PC-3 (cell line): ENCODE results near the gene RUFY3. TPM values are rescaled to one million over a fixed set of nuclear protein-coding genes. Genes with fewer than 3 reads are reported as not detected.

ENCODE experiments used
- ATAC-seq: fragments of 200-7000 bp; cut with Tn5 transposase; 2 replicates; pipeline ENCODE4 v1.9.1; 2020; ENCODE audit warnings: mild to moderate bottlenecking, moderate library complexity
- BruUV-seq: library from RNA; stranded (reverse); fragments of 400-500 nt; replicated peaks from 2 replicates; lab custom pipeline; 2021; lab: Mats Ljungman, UMichigan
- CTCF ChIA-PET: fragments of 300-600 bp; sonication (Branson Sonifier 250); formaldehyde crosslinking; loops from one replicate; lab custom pipeline; 2022; ENCODE audit warnings: antibody characterized with exemption; lab: Charles Lee
- POLR2A ChIA-PET: fragments of 300-600 bp; sonication (Branson Sonifier 250); formaldehyde crosslinking; loops from one replicate; lab custom pipeline; 2022; ENCODE audit warnings: antibody characterized with exemption; ENCODE audit not compliant: unreplicated experiment; lab: Charles Lee
- DNase-seq: peaks from one replicate; pipeline ENCODE4 v3.0.0-alpha.2; 2015
- H2AFZ ChIP-seq: fragments of 300-600 bp; sonication (generic); 2 replicates; pipeline ENCODE4 v1.6.0; 2016; ENCODE audit warnings: antibody characterized with exemption, low read length
- H3F3A ChIP-seq: fragments of 300-600 bp; sonication (generic); one replicate; pipeline ENCODE4 v1.6.0; 2017; ENCODE audit warnings: antibody characterized with exemption, low read length, control low read depth, mild to moderate bottlenecking; ENCODE audit not compliant: unreplicated experiment
- H3K27ac ChIP-seq: fragments of 300-600 bp; sonication (generic); 2 replicates; pipeline ENCODE4 v1.5.1; 2016; ENCODE audit warnings: mild to moderate bottlenecking, low read length
- H3K27me3 ChIP-seq: fragments of 300-600 bp; sonication (generic); 2 replicates; pipeline ENCODE4 v1.6.1; 2016; ENCODE audit warnings: low read length, mixed read lengths
- H3K36me3 ChIP-seq: fragments of 300-600 bp; sonication (generic); 2 replicates; pipeline ENCODE4 v1.6.1; 2016; ENCODE audit warnings: low read depth, mixed run types, low read length, mixed read lengths
- H3K4me1 ChIP-seq: fragments of 300-600 bp; sonication (generic); 2 replicates; pipeline ENCODE4 v1.5.1; 2016; ENCODE audit warnings: low read length; ENCODE audit not compliant: insufficient read depth
- H3K4me2 ChIP-seq: fragments of 300-600 bp; sonication (generic); 2 replicates; pipeline ENCODE4 v1.6.0; 2016; ENCODE audit warnings: low read length
- H3K4me3 ChIP-seq: fragments of 300-600 bp; sonication (generic); 2 replicates; pipeline ENCODE4 v1.5.1; 2016; ENCODE audit warnings: mild to moderate bottlenecking, low read length, mixed read lengths
- H3K79me2 ChIP-seq: fragments of 300-600 bp; sonication (generic); 2 replicates; pipeline ENCODE4 v1.6.1; 2017; ENCODE audit warnings: low read length, mixed read lengths
- H3K9ac ChIP-seq: fragments of 300-600 bp; sonication (generic); 2 replicates; pipeline ENCODE4 v1.6.0; 2016; ENCODE audit warnings: mild to moderate bottlenecking, low read length
- H3K9me2 ChIP-seq: fragments of 300-600 bp; sonication (generic); replicated peaks from 2 replicates; pipeline ENCODE4 v1.6.1; 2016; ENCODE audit warnings: mixed run types, low read length, mixed read lengths
- H3K9me3 ChIP-seq: fragments of 300-600 bp; sonication (generic); 2 replicates; pipeline ENCODE4 v1.6.1; 2016; ENCODE audit warnings: low read length, mixed read lengths
- H4K20me1 ChIP-seq: fragments of 300-600 bp; sonication (generic); 2 replicates; pipeline ENCODE4 v1.6.1; 2016; ENCODE audit warnings: low read length, mixed read lengths
- EZH2 ChIP-seq: fragments of 300-600 bp; sonication (generic); IDR thresholded peaks from one replicate; pipeline ENCODE4 v1.6.1; 2017; ENCODE audit warnings: antibody characterized with exemption, mild to moderate bottlenecking, low read length; ENCODE audit not compliant: unreplicated experiment
- EZH2phosphoT487 ChIP-seq: fragments of 300-600 bp; sonication (generic); IDR thresholded peaks from 2 replicates; pipeline ENCODE4 v1.6.1; 2018; ENCODE audit warnings: mild to moderate bottlenecking, antibody characterized with exemption, low read length, borderline replicate concordance
- intact Hi-C: fragments of 100-400 bp; cut with micrococcal nuclease; formaldehyde crosslinking; loops from 2 replicates; pipeline ENCODE4 v1.9.0; 2023
- total RNA-seq: library from RNA; depleted of rRNA; stranded (reverse); fragments of >200 nt; gene quantifications from 2 replicates; pipeline ENCODE4 v1.2.3, GENCODE V29; 2014
- TF ChIP-seq, protein P1 (sequence below): fragments of 300-600 bp; sonication (generic); conservative IDR thresholded peaks from 2 replicates; pipeline ENCODE4 v1.5.1; 2017; ENCODE audit warnings: antibody characterized with exemption, low read depth, mild to moderate bottlenecking, low read length

Gene RUFY3
- total RNA-seq, 1 experiment from 2014 or later = 25.6 TPM

DNA sequence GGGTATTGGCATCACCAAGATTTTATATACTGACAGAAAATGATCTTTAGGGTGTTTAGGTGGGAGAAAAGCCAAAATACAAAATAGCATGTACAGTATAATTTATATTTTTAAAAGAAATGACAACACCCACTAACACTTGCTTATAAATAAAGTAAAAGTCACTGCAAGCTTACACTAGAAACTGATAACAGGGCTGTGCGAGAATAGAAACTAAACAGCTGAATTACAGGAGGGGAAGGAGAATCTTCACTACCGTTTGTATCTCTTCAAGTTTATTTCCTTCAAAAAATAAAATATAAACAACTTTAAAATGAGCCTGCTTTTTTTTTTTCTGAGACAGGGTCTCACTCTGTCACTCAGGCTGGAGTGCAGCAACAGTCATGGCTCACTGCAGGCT lies 95.1 kb downstream of the RUFY3 start:
- ATAC-seq (no peak), DNase-seq (no peak)
- no peak overlapping the region for H3K9ac ChIP-seq
- no peaks in the 10 kb centered on the region for H3K4me1 ChIP-seq
- no peak overlapping the region for H3K4me2 ChIP-seq
- no TSS peak for BruUV-seq
- H3K36me3 ChIP-seq = peaks cover 26% of the 10 kb centered on the region
- CTCF ChIA-PET = no interaction called here
- no peak overlapping the region for H2AFZ ChIP-seq
- no peaks in the 10 kb centered on the region for H3K27me3 ChIP-seq
- no peaks in the 10 kb centered on the region for H3K9me3 ChIP-seq
- TF ChIP-seq EZH2phosphoT487 (no peak), EZH2 (no peak)
- TF ChIP-seq, protein P1, sequence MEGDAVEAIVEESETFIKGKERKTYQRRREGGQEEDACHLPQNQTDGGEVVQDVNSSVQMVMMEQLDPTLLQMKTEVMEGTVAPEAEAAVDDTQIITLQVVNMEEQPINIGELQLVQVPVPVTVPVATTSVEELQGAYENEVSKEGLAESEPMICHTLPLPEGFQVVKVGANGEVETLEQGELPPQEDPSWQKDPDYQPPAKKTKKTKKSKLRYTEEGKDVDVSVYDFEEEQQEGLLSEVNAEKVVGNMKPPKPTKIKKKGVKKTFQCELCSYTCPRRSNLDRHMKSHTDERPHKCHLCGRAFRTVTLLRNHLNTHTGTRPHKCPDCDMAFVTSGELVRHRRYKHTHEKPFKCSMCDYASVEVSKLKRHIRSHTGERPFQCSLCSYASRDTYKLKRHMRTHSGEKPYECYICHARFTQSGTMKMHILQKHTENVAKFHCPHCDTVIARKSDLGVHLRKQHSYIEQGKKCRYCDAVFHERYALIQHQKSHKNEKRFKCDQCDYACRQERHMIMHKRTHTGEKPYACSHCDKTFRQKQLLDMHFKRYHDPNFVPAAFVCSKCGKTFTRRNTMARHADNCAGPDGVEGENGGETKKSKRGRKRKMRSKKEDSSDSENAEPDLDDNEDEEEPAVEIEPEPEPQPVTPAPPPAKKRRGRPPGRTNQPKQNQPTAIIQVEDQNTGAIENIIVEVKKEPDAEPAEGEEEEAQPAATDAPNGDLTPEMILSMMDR = no peak
- H3K4me3 ChIP-seq = no peak overlapping the region
- H3K79me2 ChIP-seq = no peaks in the 10 kb centered on the region
- POLR2A ChIA-PET = no interaction called here
- H3F3A ChIP-seq = peaks cover 4% of the 10 kb centered on the region
- intact Hi-C loops = no loop called here
- no peaks in the 10 kb centered on the region for H4K20me1 ChIP-seq
- no peak overlapping the region for H3K27ac ChIP-seq
- H3K9me2 ChIP-seq = no peaks in the 10 kb centered on the region

DNA sequence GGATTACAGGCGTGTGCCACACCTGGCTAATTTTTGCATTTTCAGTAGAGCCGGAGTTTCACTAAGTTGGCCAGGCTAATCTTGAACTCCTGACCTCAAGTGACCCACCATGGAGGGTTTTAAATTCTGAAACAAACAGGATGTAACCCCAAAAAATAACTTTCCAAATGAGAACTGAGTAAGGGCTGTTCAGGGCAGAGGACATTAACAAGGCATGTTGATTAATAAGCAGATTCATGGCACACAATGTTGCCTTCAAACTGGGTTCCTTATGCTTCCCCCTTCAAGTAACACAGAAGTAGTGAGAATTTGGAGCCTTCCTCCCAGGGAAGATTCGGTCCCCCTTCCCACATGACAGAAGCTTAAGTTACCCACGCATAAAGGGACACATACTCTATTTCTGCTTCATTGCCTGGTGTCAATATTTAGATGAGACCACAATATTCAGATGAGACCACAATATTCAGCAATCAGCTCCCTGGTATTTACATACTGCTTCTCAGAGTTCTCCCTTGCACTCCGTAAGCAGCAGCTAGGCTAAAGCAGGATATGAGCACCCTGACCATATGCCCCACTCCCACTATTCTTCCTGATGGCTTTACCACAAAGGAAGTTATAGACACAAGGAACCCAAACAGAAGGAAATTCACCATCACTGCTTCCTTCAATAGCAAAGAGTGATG lies 96.5 kb downstream of the RUFY3 start:
- Histone ChIP-seq H3K4me2 (no peak overlapping the region), H3K9me3 (no peaks in the 10 kb centered on the region), H3F3A (peaks cover under 1% of the 10 kb centered on the region), H3K9ac (no peak overlapping the region), H4K20me1 (no peaks in the 10 kb centered on the region), H3K36me3 (peaks cover 35% of the 10 kb centered on the region), H3K4me3 (no peak overlapping the region), H3K27ac (no peak overlapping the region), H3K79me2 (no peaks in the 10 kb centered on the region), H3K9me2 (no peaks in the 10 kb centered on the region), H3K27me3 (no peaks in the 10 kb centered on the region), H2AFZ (no peak overlapping the region), H3K4me1 (no peaks in the 10 kb centered on the region)
- no peak for ATAC-seq
- CTCF ChIA-PET = no interaction called here
- TF ChIP-seq EZH2phosphoT487 (no peak), EZH2 (no peak)
- TF ChIP-seq, protein P1 = no peak
- TSS peak; percentile 3 for BruUV-seq
- no peak for DNase-seq
- intact Hi-C loops = no loop called here
- POLR2A ChIA-PET = interaction anchor here (0.7 kb wide), 1 partner anchor 14 kb away, joined by 3 read pairs; no protein-coding TSS in a partner anchor

DNA sequence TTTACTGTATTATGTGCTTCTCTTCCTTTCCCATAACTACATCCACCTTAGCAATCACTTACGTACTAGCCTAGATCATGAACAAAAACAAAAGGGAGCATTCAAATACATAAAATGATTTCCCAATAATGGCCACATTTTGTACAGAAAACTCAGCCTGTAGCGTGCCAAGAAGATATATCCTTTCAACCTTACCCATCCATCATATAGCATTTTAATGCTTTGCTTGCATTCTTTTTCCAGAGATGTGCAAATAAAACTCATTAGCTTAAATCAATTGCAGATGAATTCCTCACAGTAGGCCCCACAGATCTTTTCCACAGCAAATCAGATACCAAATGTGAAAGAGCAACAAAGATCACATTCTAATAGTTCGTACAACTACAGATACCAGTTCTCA lies 97.2 kb downstream of the RUFY3 start:
- ATAC-seq = no peak
- no peaks in the 10 kb centered on the region for H3F3A ChIP-seq
- H3K4me2 ChIP-seq = no peak overlapping the region
- H2AFZ ChIP-seq = no peak overlapping the region
- H3K4me1 ChIP-seq = no peaks in the 10 kb centered on the region
- no peaks in the 10 kb centered on the region for H3K27me3 ChIP-seq
- no peak overlapping the region for H3K9ac ChIP-seq
- no peaks in the 10 kb centered on the region for H3K79me2 ChIP-seq
- no TSS peak for BruUV-seq
- peaks cover 40% of the 10 kb centered on the region for H3K36me3 ChIP-seq
- POLR2A ChIA-PET = no interaction called here
- no peaks in the 10 kb centered on the region for H4K20me1 ChIP-seq
- intact Hi-C loops = no loop called here
- CTCF ChIA-PET = no interaction called here
- TF ChIP-seq, protein P1 = no peak
- TF ChIP-seq EZH2 (no peak), EZH2phosphoT487 (no peak)
- no peak for DNase-seq
- H3K9me3 ChIP-seq = no peaks in the 10 kb centered on the region
- H3K4me3 ChIP-seq = no peak overlapping the region
- H3K9me2 ChIP-seq = no peaks in the 10 kb centered on the region
- H3K27ac ChIP-seq = no peak overlapping the region
